ENCODE results near the gene ZNF608. TPM values are rescaled to one million over a fixed set of nuclear protein-coding genes. Genes with fewer than 3 reads are reported as not detected.

Gene ZNF608
- total and polyA plus RNA-seq, 8 donors: 5.5 to 386 (median 22.9) TPM

- peaks cover 23 to 53% (median 36%) of the 10 kb centered on the region in 4 donors for H3K4me1 ChIP-seq
- H3K9me3 ChIP-seq: no peaks in the 10 kb centered on the region
- H3K36me3 ChIP-seq: no peaks in the 10 kb centered on the region
- TF ChIP-seq EP300 (IDR thresholded peaks at IDR 0.05) (no peak), POLR2A (IDR thresholded peaks at IDR 0.05) (no peak), CTCF (IDR thresholded peaks at IDR 0.05) (no peak)
- DNase-seq: no peak
- H3K27me3 ChIP-seq: no peaks in the 10 kb centered on the region
- intact Hi-C loops (cut with DNase I; ENCODE audit: low total_unique reads): no loop called here
- no peak overlapping the region for H3K4me3 ChIP-seq
- H3K27ac ChIP-seq: no peak overlapping the region
Measured at GRCh38 chr5:124714910-124715309, 31.5 kb downstream of the ZNF608 start.

GRCh38 chr5:124713595-124713994 is 32.8 kb downstream of the ZNF608 start:
- no peaks in the 10 kb centered on the region for H3K36me3 ChIP-seq
- intact Hi-C loops (cut with DNase I; ENCODE audit: low total_unique reads): no loop called here
- no peak overlapping the region for H3K27ac ChIP-seq
- H3K27me3 ChIP-seq: no peaks in the 10 kb centered on the region
- H3K9me3 ChIP-seq: no peaks in the 10 kb centered on the region
- TF ChIP-seq CTCF (IDR thresholded peaks at IDR 0.05) (no peak), POLR2AphosphoS5 (IDR thresholded peaks at IDR 0.05) (no peak), EP300 (IDR thresholded peaks at IDR 0.05) (no peak), POLR2A (IDR thresholded peaks at IDR 0.05) (no peak)
- WGBS, 5 donors: 48 to 73% (median 65%) methylated on average over 2 of the region's 2 CpGs
- peaks cover 10 to 45% (median 25%) of the 10 kb centered on the region in 4 donors for H3K4me1 ChIP-seq
- no peak for DNase-seq
- H3K4me3 ChIP-seq: no peak overlapping the region

- no peak for DNase-seq
- intact Hi-C loops (cut with DNase I; ENCODE audit: low total_unique reads): no loop called here
- H3K27ac ChIP-seq: no peak overlapping the region
- 94 to 100% (median 96%) methylated on average over 2 of the region's 2 CpGs for WGBS, 5 donors
- peaks cover 4 to 45% (median 21%) of the 10 kb centered on the region in 4 donors for H3K4me1 ChIP-seq
- no peaks in the 10 kb centered on the region for H3K9me3 ChIP-seq
- TF ChIP-seq POLR2AphosphoS5 (IDR thresholded peaks at IDR 0.05) (no peak), EP300 (IDR thresholded peaks at IDR 0.05) (no peak), CTCF (IDR thresholded peaks at IDR 0.05) (no peak), POLR2A (IDR thresholded peaks at IDR 0.05) (no peak)
- no peaks in the 10 kb centered on the region for H3K27me3 ChIP-seq
- H3K4me3 ChIP-seq: no peak overlapping the region
- H3K36me3 ChIP-seq: no peaks in the 10 kb centered on the region
Measured at GRCh38 chr5:124712731-124713305, 33.6 kb downstream of the ZNF608 start.

- DNase-seq: no peak
- intact Hi-C loops (cut with DNase I; ENCODE audit: low total_unique reads): no loop called here
- Histone ChIP-seq H3K36me3 (no peaks in the 10 kb centered on the region), H3K4me3 (no peak overlapping the region), H3K27ac (no peak overlapping the region), H3K9me3 (no peaks in the 10 kb centered on the region), H3K27me3 (no peaks in the 10 kb centered on the region), H3K4me1 (peaks cover 30 to 74% (median 50%) of the 10 kb centered on the region in 4 donors)
- 36 to 48% (median 41%) methylated on average over 3 of the region's 3 CpGs for WGBS, 5 donors
- TF ChIP-seq EP300 (IDR thresholded peaks at IDR 0.05) (no peak), CTCF (IDR thresholded peaks at IDR 0.05) (no peak), POLR2A (IDR thresholded peaks at IDR 0.05) (no peak), POLR2AphosphoS5 (IDR thresholded peaks at IDR 0.05) (no peak)
Measured at GRCh38 chr5:124708086-124708485, 38.4 kb downstream of the ZNF608 start.
